GM18502 (cell line): ENCODE data around the gene TRA2B.
A peak's percentile ranks its signal among the peaks of the same experiment; 100 is the strongest.

Source experiments
- ATAC-seq: cut with Tn5 transposase; IDR thresholded peaks from one replicate; pipeline ENCODE4 v1.9.1; 2021; ENCODE audit warnings: mild to moderate bottlenecking; ENCODE audit not compliant: unreplicated experiment, poor library complexity

TRA2B gene

GRCh38 chr3:185956244-185956643 is 18.4 kb upstream of the TRA2B start:
- no peak for ATAC-seq

GRCh38 chr3:185954366-185954723 is 16.5 kb upstream of the TRA2B start:
- ATAC-seq: no peak

- no peak for ATAC-seq
Measured at GRCh38 chr3:185950728-185951127, 12.9 kb upstream of the TRA2B start.

GRCh38 chr3:185949515-185949914 is 11.7 kb upstream of the TRA2B start:
- ATAC-seq: no peak

GRCh38 chr3:185948292-185948691 is 10.5 kb upstream of the TRA2B start:
- ATAC-seq: no peak

GRCh38 chr3:185943760-185944106 is 5.9 kb upstream of the TRA2B start:
- peak; percentile 27 for ATAC-seq

- ATAC-seq: peak; percentile 94
Measured at GRCh38 chr3:185942907-185943759, 5.3 kb upstream of the TRA2B start.

GRCh38 chr3:185942396-185942795 is 4.6 kb upstream of the TRA2B start:
- no peak for ATAC-seq

GRCh38 chr3:185940951-185941350 is 3.1 kb upstream of the TRA2B start:
- ATAC-seq: no peak

GRCh38 chr3:185939721-185940120 is 1.9 kb upstream of the TRA2B start:
- ATAC-seq: no peak

GRCh38 chr3:185936814-185937688 is 763 bp downstream of the TRA2B start:
- peak; percentile 47 for ATAC-seq

- no peak for ATAC-seq
Measured at GRCh38 chr3:185936273-185936629, 1.6 kb downstream of the TRA2B start.

GRCh38 chr3:185935465-185936272 is 2.1 kb downstream of the TRA2B start:
- ATAC-seq: no peak

- ATAC-seq: no peak
Measured at GRCh38 chr3:185934767-185935464, 2.9 kb downstream of the TRA2B start.

GRCh38 chr3:185934174-185934557 is 3.6 kb downstream of the TRA2B start:
- no peak for ATAC-seq

GRCh38 chr3:185933374-185934173 is 4.2 kb downstream of the TRA2B start:
- no peak for ATAC-seq

- no peak for ATAC-seq
Measured at GRCh38 chr3:185931777-185932612, 5.8 kb downstream of the TRA2B start.

GRCh38 chr3:185930393-185931107 is 7.3 kb downstream of the TRA2B start:
- no peak for ATAC-seq
